GM18858 (cell line): ENCODE data around the gene AKT1.

Experiments
- ATAC-seq: cut with Tn5 transposase; IDR thresholded peaks from one replicate; pipeline ENCODE4 v1.9.1; 2021; ENCODE audit not compliant: unreplicated experiment

AKT1 gene

GRCh38 chr14:104725772-104726548 lies 69.6 kb downstream of the AKT1 start:
- no peak for ATAC-seq

- ATAC-seq: no peak
Observed at GRCh38 chr14:104724981-104725771, 70.4 kb downstream of the AKT1 start.

GRCh38 chr14:104724407-104724980 lies 71.1 kb downstream of the AKT1 start:
- no peak for ATAC-seq

- ATAC-seq: no peak
Observed at GRCh38 chr14:104723651-104724406, 71.7 kb downstream of the AKT1 start, which contains the start of gene ADSS1. ADSS1 (plus strand) TSS chr14:104724229; CDS start chr14:104724271, 42 bp downstream.

- ATAC-seq: no peak
Observed at GRCh38 chr14:104722938-104723650, 72.5 kb downstream of the AKT1 start.

- no peak for ATAC-seq
Observed at GRCh38 chr14:104721505-104722431, 73.8 kb downstream of the AKT1 start.
